GM21447 (cell line): Measurements from ENCODE around the gene VEZT.
"Not testable (repeated sequence)": the region's sequence is repeated elsewhere in the genome, so short reads cannot be mapped to it uniquely, and the experiment has no call there.

Source experiments
- ATAC-seq: cut with Tn5 transposase; IDR thresholded peaks from one replicate; pipeline ENCODE4 v1.9.1; 2021; ENCODE audit not compliant: unreplicated experiment

Gene VEZT, protein sequence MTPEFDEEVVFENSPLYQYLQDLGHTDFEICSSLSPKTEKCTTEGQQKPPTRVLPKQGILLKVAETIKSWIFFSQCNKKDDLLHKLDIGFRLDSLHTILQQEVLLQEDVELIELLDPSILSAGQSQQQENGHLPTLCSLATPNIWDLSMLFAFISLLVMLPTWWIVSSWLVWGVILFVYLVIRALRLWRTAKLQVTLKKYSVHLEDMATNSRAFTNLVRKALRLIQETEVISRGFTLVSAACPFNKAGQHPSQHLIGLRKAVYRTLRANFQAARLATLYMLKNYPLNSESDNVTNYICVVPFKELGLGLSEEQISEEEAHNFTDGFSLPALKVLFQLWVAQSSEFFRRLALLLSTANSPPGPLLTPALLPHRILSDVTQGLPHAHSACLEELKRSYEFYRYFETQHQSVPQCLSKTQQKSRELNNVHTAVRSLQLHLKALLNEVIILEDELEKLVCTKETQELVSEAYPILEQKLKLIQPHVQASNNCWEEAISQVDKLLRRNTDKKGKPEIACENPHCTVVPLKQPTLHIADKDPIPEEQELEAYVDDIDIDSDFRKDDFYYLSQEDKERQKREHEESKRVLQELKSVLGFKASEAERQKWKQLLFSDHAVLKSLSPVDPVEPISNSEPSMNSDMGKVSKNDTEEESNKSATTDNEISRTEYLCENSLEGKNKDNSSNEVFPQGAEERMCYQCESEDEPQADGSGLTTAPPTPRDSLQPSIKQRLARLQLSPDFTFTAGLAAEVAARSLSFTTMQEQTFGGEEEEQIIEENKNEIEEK

DNA sequence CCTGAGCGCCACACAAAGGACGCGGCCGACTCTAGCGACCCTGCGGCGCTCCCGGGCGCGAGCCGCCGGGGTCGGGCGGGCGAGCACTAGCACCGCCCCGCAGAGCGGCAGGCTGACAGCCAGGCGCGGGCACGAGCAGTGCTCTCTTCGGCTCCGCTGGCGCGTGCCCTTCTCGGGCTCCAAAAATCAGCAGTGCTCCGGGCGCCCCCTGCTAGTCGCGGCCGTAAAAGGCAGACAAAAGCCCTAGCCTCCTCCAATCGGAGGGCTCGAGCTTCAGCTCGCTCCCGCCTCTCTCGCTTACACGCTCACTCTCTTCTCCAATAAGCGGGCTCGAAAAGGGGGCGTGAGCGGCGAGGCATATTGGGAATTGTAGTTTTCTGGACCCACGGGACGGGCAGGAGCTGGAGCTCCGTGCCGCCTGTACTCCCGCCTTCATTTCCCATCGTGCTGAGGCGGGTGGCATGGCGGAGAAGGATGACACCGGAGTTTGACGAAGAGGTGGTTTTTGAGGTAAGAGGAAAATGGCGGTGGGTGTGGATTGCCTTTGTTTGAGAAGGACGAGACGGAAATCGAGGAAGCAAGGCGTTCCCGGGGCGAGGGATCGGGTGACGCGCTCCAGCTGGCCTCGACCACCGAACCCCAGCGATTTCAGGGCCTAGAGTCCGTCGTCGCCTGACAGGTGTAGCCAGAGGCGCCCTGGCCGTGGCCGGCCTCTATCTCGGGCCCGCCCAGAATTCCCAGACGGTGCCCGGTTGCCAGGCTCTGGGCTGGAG, at the start of gene VEZT, which contains the start of gene FGD6:
VEZT (plus strand) TSS at position 431 of the 773 bp plus-strand sequence; CDS start at position 475, 44 bp downstream.
FGD6 (minus strand) TSS at position 91 of the 773 bp plus-strand sequence. CDS start 227 bp downstream, outside the sequence.
- peak; percentile 88 for ATAC-seq

DNA sequence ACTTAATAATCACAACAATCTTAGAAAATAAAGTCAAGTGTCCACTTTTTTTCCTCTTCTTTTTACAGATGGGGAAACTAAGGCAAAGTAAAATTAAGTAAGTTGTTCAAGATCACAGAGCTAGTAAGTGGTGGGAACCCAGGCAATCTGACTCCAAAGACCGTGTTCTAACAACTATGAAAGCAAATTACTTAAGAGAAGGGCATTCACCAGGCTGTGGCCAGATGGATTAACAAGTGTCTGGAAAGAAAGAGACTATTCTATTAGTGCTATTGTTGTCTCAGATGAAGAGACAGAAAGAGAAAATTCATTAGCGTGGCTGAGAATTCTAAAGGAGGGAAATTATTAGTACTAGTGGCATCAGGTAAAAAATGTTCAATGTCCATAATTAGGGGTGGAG, 48.9 kb upstream of the VEZT start:
- ATAC-seq = no peak

DNA sequence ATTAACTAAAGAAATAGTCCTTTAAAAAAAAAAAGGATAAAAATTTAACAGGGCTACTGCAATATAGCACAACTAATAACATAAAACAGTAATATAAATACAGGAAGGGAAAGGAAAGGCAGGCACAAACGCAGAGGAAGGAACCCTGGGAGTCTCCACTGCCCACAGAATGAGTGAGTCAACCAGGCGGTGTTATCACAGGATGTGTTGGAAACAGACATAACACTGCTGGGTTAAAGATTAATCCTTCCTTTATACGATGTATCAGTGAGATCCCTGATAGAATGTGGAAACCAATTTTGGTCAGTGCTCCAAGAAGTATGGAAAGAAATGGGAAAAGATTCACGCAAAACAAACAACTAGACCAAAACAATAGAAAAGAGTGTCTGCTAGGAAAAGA, 48.2 kb upstream of the VEZT start:
- ATAC-seq = no peak

DNA sequence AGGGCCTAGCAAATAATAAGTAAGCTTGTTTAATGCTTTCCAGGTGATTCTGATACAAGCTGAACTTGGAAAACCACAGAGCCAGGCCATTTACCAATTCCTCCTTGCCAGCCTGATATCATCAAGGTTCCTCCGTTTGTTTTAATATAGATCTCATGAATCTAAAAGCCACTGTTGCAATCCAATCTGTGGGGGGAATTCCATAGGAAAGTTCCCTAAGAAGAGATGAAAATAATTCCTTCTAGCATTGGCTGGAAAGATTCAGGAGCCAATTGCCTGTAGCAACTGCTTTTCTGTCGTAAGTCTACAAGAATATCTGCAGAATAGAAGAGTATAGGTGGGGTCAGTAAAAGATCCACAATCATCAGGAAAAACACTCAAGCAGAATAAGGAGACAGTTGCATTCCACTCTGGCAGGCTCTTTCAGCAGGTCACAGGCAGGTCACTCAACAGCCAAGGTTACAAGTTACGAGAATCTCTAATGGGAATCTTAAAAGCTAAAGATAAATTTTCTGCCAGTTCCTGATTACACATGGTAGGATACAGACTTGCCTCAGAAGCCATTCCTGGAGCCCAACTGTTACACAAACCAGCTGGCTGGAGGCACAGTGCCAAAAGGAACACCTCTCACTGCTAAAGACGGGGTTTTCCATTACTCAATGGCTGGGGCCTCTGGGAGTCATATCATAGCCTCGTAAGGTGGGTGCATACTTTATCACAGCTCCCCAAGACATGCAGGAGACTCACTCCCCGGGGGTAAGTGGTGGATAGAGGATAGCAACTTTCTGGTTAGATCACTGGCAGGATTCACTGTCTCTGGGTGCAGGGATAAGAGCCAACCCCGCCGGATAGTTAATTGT, 44.0 kb upstream of the VEZT start:
- no peak for ATAC-seq

DNA sequence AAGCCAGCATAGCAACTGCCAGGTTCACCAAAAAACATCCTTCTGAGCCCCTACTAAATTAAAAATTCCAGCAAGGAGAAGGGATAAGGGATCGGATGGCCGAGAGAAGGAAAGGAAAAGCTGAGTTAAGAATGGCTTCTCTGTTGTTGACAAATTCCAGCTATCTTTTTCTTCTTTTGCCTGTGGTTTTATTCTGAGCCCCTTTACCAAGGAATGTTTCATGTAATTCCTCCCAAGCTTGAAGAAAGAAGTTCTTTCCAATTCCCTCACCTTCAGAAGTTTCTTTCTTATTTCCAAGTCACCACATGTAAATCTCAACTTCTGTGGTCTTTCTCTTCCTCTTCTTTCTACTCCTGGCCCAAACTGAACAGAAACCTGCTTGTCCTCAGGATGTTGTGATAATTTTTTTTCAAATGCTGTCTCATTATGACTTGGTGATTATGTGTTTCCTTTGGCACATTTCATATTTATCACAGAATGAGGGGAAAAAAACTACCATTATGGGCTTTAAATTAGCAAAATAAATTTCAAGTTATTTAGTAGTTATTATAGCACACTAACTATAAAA, 40.3 kb upstream of the VEZT start:
- no peak for ATAC-seq

DNA sequence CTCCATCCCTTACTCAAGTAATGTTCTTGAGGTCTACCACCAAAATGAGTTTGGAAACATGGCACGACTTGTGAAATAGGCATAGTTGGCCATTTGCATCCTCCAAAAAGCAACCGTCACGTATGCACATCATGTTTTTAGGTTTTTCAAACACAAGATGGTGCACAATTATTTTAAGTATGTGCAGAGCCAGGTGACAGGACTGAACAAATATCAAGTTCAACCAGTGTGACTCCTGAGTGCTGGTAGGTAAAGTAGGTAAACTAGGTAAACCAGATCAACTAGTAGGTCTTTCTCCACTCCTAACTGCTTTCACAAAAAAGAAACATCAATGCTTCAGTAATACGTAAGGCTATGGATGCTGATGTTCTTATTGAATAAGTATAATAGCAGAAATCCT, 39.5 kb upstream of the VEZT start:
- no peak for ATAC-seq

DNA sequence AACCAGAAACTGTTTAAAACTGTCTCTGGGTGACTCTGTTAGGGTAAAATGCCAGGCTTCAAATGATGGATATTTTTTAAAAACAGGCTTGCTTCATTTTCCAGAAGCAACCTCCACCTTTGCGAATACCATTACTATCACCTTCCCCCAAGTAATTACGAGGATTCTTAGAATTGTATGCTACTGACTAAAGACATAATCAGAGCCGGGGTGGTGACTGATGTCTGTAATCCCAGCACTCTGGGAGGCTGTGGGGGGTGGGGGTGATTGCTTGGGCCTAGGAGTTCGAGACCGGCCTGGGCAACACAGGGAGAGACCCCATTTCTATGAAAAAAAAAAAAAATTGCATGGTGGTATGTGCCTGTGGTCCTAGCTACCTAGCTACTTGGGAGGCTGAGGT, 38.6 kb upstream of the VEZT start:
- no peak for ATAC-seq

DNA sequence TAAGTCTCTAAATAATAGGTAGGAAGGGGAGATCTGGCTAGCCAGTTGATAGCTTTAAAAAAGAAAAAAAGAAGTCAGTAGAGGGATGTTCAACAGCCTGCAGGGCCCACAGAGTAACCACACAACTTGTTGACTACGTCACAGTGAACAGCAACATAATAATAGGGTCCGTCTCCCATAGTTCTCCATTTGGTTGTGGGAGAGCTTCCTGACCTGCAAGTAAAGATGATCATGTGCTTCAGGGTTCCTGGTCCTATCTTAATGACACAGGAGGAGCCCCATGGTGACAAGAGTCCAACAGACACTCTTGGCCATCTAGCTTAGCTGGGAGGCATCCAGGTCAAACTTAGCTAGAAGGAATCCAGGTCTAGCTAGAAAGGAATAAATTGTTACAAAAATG, 36.5 kb upstream of the VEZT start:
- ATAC-seq = no peak

DNA sequence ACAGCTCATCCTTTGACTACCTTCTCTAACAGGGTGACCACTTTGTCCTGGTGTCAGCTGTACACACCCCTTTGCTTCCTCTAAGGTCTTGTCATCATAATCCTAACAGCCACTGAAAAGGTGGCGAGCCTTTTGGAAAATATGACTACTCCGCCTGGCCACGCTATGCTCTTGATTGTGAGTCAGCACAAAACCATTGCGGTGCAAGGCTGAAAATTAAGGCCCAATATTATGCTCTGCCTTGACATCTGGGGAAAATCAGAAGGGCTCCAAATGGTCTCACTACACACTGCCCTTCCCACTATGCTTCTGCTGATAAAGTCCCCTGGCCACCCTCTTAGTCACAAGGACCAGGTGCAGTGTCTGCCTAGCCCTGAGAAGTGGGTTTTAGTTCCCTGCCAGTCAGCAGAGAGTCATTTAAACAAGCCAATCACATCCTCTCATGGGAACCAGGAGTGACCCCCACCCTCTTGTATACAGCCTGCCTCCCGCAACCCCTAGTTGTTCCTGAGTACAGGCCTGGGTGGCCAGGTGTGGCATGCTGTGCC, 34.7 kb upstream of the VEZT start:
- no peak for ATAC-seq

DNA sequence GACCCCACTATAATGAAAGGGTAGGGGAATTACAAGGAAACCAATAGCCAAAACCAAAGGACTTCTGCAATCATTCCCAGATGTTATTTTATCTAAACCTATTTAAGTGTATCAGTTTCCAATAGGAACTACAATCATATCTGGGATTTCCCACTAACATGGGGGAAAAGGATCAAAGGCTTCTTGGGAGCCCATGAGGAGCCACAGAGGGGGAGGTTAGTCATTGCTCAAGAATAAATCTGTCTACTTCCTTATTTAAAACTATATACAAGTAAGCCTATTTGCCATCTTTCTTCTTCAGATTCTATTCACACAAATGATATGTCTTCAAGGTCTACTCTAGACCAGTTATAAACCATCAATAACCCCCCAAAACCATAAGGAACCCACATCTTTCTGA, 33.5 kb upstream of the VEZT start:
- no peak for ATAC-seq

DNA sequence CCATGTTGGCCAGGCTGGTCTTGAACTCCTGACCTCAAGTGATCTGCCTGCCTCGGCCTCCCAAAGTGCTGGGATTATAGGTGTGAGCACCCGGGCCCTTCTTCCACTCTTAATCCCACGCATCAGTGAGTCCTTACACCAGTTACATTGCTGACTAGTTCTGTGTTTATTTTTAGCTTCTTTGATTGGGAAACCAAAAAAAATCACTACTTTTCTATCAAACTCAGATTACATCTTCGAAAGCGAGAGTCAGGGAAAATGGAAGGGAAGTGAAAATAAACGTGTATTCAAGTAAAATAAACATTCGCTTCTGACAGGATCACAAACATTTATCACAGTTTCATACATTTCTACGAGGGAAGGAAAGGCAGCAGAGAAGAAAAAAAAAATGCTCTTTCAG, 32.5 kb upstream of the VEZT start:
- ATAC-seq = no peak

DNA sequence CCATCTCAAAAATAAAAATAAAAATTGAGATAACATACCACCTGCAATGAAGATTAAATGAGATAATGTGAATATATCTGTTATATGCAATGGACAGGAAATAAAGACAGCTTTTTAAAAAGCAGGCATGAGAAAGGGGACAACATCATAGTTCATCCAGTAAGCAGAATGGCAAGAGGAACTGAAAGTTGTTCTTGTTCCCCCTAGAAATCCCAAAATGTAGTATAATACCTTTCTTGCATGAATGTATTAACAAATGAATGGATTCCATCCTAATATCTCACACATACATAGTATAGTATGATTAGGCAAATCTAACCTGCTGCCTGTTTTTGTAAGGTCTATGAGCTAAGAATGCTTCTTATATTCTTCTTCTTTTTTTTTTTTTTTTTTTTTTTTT, 31.8 kb upstream of the VEZT start:
- ATAC-seq = no peak

DNA sequence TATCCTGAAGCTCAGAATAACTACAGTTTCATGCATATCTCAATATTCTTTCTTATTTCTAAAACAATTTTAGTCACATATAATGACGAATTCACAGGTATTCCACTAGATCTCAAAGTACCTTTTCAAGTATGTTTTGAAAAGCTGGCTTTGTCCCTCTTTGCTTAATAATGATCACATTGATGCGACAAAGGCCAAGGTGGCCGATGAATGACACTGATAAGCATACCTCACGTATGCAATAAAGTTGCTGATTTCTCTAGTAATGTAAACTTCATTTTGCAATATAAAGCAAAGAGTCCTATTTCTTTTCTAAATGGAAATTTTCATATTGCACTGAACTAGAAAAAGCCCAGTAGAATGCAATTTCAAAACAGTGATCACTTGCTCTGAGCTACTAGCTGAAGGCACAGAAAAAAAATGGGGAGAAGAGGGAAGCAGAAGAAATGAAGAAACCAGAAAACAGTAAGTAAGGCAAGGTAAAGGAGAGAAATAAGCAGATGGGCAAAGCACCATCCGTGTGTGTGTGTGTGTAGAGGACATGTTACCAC, 29.7 kb upstream of the VEZT start:
- ATAC-seq = no peak

DNA sequence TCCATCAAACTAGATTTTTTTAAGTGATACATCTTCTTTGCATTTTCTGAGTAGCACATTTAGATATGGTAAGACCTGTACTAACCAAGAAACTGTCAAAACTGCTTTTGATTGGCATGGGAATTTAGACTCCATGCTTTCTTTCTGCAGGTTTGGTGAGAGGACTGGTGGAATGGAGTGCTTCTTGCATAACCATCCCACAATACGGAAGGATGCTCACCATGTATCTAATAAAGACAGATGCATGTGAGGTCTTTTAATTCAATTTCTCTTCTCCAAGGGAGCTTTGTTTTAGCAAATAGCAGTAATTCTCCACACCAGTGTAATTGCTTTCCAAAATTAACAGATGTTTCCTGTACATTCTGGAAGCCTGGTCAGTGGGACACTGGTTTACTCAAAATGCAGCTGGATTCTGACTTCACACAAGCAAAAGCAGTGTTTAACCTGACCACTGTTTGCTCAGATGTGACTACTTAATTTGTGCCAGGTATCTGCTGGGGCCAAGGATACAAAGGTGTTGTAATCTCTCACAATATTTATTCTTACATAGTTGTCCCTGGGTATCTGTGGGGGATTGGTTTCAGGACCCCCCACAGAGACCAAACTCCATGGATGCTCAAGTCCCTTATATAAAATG, 26.4 kb upstream of the VEZT start:
- ATAC-seq = no peak

DNA sequence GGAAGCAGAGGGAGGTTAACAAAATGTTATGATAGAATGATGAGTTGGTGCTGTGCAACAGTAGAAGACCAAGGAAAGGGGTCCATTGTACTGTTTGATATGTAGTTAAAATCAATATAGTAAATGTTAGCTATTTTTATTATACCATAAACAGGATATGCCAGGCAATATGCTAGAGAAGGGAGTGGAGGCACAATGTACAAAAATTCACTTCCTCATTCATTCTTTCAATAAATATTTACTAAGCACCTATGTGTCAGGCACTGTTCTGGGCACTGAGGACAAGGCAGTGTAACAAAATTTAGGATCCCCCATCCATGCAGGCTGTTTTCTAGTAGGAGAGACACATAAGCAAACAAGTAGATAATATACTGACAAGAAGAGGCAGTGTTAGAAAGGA, 25.3 kb upstream of the VEZT start:
- no peak for ATAC-seq

DNA sequence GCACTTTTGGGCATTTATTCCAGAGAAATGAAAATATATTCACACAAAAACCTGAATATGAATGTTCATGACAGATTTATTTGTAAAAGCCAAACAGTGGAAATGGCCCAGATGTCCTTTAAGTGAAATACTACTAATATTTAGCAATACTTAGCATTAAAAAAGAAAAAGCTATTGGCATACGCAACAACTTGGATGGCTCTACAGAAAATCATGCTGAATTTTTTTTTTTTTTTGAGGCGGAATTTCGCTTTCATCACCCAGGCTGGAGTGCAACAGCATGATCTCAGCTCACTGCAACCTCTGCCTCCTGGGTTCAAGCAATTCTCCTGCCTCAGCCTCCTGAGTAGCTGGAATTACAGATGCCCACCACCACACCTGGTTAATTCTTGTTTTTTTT, 24.5 kb upstream of the VEZT start:
- ATAC-seq = no peak

DNA sequence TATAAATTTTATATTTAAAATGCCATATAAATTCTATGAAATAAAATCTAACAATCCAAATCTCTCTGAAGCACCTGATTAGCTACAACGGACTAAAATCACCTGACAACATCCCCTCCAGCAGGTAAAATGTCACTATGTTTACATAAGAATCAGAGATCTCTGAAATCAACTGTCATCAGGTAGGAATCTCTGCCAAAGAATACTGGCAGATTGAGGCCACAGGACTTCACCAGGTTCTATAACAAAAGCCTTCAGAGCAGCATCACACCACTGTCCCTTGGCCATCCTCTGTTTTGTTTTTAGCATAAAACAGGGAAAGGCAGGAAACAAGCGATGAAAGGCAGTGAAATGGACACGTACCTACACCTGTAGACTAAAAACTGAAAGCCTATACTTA, 22.5 kb upstream of the VEZT start:
- ATAC-seq = no peak

DNA sequence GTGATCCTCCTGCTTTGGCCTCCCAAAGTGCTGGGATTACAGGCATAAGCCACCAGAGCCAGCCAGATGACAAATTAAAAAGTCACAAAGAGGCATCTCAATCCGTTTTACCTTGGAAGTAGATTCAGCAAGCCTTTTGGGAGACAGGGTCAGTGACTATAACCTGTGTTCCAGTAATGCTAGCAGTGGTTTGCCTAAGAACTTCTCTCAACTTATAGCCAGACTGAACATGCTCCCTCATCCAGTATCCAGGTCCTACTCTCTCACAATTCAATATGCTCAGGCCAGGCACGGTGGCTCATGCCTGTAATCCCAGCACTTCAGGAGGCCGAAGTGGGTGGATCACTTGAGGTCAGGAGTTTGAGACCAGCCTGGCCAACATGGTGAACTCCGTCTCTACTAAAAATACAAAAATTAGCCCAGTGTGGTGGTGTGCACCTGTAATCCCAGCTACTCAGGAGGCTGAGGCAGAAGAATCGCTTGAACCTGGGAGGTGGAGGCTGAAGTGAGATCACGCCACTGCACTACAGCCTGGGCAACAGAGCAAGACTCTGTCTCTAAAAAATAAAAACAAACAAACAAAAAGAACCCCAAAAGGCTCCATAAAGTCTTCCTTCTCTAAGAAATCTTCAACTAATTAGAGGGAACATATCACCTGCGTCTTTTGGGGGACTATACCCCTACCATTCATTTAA, 20.6 kb upstream of the VEZT start:
- ATAC-seq = not testable (repeated sequence)

DNA sequence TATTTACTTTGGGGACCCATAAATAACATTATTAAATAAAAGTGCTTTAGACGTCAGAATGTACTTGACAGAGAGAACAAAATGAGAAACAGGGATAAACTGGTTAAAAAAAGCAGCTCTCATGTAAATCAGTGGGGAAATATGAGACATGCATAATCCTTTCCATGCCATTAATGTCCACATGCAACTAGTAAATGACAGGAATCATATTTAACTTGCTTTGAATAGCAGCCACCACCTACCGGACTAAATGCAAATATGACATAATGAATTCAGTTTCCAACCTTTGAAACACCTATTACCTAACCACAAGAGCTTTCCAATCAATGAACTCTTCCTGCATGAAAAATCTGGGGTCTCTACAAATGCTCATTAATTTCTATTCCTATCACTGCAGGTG, 20.0 kb upstream of the VEZT start:
- no peak for ATAC-seq
